Activated CD4-positive, alpha-beta memory T cell treated with anti-CD3 and anti-CD28 coated beads for 36 hours (primary cell): ENCODE measurements around the gene PARP4. TPM values are rescaled to one million over a fixed set of nuclear protein-coding genes. Genes with fewer than 3 reads are reported as not detected.
"Not testable (repeated sequence)": the region's sequence is repeated elsewhere in the genome, so short reads cannot be mapped to it uniquely, and the experiment has no call there.

ENCODE experiments used
- CTCF ChIA-PET: fragments of 350-600 bp; sonication (Branson Sonifier 250); formaldehyde crosslinking; loops from one replicate; lab custom pipeline; 2021; ENCODE audit warnings: antibody characterized with exemption, inconsistent platforms; lab: Charles Lee
- POLR2A ChIA-PET: fragments of 350-600 bp; sonication (Branson Sonifier 250); formaldehyde crosslinking; loops from one replicate; lab custom pipeline; 2021; ENCODE audit warnings: antibody characterized with exemption; lab: Charles Lee
- DNase-seq: peaks from one replicate; pipeline ENCODE4 v3.0.0-alpha.2; 2020
- H3K27ac Mint-ChIP-seq: one replicate; pipeline ENCODE4 v1.8.0; 2021; ENCODE audit warnings: mixed read lengths
- H3K27me3 Mint-ChIP-seq: one replicate; pipeline ENCODE4 v1.8.0; 2021; ENCODE audit warnings: mixed read lengths
- H3K36me3 Mint-ChIP-seq: one replicate; pipeline ENCODE4 v1.8.0; 2021; ENCODE audit warnings: mixed read lengths
- H3K4me1 Mint-ChIP-seq: one replicate; pipeline ENCODE4 v1.8.0; 2021; ENCODE audit warnings: low read depth, mixed read lengths
- H3K4me3 Mint-ChIP-seq: one replicate; pipeline ENCODE4 v1.8.0; 2021; ENCODE audit warnings: mild to moderate bottlenecking, mixed read lengths
- H3K9me3 Mint-ChIP-seq: one replicate; pipeline ENCODE4 v1.8.0; 2021; ENCODE audit warnings: mixed read lengths
- intact Hi-C: fragments of 100-400 bp; cut with micrococcal nuclease; formaldehyde crosslinking; loops from one replicate; pipeline ENCODE4 v1.15.1; 2023
- total RNA-seq, 2 experiments: library from RNA; stranded (reverse); gene quantifications; one replicate each; pipeline ENCODE4 v1.2.3, GENCODE V29; 2021

The PARP4 gene
- total RNA-seq, 2 experiments from 2014 or later: 20.7 to 22.2 TPM

DNA sequence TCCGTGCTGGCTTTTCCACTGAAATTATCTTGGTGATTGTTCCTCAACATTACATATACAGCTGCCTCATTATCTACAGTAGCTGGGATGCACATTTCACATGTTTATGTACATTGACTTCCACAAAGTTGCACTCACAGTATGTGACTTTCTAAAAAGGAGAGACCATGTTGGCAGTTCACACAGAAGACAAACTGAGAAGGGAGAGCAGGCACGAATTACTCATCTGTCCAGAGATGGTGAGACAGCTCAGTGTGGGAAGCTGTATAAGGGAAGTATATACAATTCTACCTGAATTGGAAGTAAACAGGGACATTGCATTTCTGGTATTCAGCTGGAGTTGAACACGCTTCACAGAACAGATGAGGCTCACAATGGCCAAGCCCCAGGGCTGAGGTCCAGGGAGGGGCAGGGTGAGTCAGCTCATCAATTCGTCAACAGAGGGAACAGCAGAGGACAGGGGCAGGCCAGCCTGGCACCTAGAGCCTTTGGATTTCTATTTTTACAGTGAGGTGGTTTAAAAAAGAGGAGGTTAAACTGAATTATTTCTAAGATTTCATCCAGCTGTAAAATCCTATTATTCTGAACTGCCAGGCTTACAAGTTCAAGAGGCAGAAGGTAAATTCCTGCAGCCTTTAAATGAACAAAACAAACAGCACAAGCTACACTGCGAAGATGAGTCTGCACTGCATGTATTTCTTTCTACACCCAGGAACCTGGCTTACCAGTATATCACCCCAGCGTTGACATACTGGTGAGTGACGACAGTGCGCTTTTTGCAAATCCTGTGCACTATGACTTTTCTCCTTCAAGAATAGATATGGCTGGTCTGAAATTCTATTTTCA, 9.8 kb downstream of the PARP4 start:
- CTCF ChIA-PET: interaction anchor here (0.7 kb wide), 1 partner anchor 10 kb away, joined by 3 read pairs; no protein-coding TSS in a partner anchor

DNA sequence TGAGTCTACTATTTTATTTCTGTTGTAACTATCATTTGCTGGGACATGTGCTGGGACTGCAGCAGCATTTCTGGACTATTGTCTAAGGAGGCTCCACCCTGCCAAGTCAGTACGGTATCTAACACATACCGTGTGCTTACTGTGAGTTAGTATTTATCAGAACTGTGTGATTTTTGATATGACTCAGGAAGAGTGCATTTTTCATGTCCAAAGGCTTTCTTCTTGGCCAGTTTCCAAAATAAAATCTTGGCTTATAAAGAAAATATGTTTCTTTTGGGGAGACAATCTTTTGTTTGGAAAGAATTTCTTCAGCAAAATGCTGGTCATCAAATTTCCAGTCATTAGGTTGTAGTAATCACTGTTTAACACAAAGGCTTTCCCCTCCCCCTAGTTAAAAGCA, 11.6 kb downstream of the PARP4 start:
- H3K27ac Mint-ChIP-seq: no peak overlapping the region
- H3K9me3 Mint-ChIP-seq: no peaks in the 10 kb centered on the region
- H3K4me1 Mint-ChIP-seq: peaks cover 22% of the 10 kb centered on the region
- H3K27me3 Mint-ChIP-seq: no peaks in the 10 kb centered on the region
- intact Hi-C loops: no loop called here
- ChIA-PET CTCF (no interaction called here), POLR2A (no interaction called here)
- H3K36me3 Mint-ChIP-seq: peaks cover 28% of the 10 kb centered on the region
- H3K4me3 Mint-ChIP-seq: no peak overlapping the region
- DNase-seq: no peak

More for the DNA sequence above, 9.8 kb downstream of the PARP4 start:
- POLR2A ChIA-PET: no interaction called here
- Mint-ChIP-seq H3K4me1 (peaks cover 22% of the 10 kb centered on the region), H3K27ac (no peak overlapping the region), H3K4me3 (no peak overlapping the region), H3K27me3 (no peaks in the 10 kb centered on the region), H3K36me3 (peaks cover 20% of the 10 kb centered on the region), H3K9me3 (no peaks in the 10 kb centered on the region)
- DNase-seq: no peak
- intact Hi-C loops: no loop called here

DNA sequence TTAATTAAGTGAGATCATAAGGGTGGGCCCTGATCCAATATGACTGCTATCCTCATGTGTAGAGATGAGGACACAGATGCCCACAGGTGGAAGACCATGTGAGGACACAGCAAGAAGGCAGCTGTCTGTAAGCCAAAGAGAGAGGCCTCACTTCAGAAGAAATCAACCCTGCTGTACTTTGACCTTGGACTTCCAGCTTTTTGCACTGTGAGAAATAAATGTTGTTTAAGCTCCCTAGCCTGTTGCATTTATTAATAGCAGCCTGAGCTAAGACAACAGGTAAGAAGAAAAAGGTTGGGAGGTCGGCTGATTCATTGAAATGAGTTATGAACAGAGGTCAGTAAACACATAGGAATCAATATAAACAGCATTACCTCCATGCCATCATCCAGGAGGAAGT, 14.8 kb downstream of the PARP4 start:
- H3K9me3 Mint-ChIP-seq: no peaks in the 10 kb centered on the region
- POLR2A ChIA-PET: no interaction called here
- H3K4me1 Mint-ChIP-seq: peaks cover 14% of the 10 kb centered on the region
- no peaks in the 10 kb centered on the region for H3K27me3 Mint-ChIP-seq
- CTCF ChIA-PET: no interaction called here
- peaks cover 39% of the 10 kb centered on the region for H3K36me3 Mint-ChIP-seq
- intact Hi-C loops: no loop called here
- no peak for DNase-seq
- no peak overlapping the region for H3K27ac Mint-ChIP-seq
- no peak overlapping the region for H3K4me3 Mint-ChIP-seq

DNA sequence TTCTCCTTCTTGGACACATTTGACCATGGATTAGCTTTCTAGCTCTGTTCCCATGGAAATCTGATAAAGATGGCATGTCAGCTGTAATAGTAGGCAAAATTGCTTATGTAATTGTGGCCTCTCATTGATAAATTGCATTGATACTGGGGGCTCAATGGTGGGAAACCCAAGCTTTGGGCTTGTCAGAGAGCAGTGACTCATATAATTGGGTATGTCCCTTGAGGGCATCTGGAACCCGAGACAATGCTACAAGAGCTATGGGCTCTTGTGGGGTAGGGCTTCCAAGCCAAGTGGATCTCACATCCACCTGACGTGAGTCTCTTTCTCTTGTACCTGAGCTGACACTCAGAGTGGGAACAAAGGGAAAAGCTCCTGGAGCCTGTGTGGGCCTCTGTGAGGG, 16.3 kb downstream of the PARP4 start:
- H3K27ac Mint-ChIP-seq, H3K9me3 Mint-ChIP-seq, intact Hi-C loops, H3K4me1 Mint-ChIP-seq, H3K4me3 Mint-ChIP-seq, DNase-seq, POLR2A ChIA-PET, H3K27me3 Mint-ChIP-seq, CTCF ChIA-PET: not testable (repeated sequence)
- H3K36me3 Mint-ChIP-seq: peaks cover 36% of the 10 kb centered on the region

DNA sequence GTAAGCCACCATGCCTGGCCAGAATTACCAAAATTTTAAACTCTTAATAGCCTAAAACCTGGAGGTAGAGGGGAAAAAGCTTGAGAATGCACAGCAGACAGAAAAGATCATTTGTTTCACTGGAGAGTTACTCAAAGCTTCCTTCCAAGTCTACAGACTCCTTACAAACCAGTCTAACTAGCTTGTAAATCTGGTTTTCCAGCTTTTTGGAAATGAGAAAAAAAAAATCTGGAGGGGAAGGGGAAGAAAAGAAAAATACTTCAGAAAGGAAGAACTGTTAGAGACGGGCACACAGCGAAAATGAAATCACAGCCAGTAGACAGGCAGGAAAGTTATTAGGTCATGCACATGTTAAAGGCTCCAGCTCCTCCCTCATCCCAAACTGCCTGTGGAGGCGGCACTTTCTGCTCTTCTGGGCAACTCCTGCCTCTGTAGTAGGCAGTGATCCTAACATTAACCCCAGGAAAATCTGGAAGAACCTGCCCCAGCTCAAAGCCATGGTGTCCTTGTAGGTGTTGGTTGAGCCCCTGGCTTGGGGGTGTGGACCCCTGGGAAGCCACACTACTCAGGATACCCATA, 17.3 kb downstream of the PARP4 start:
- Mint-ChIP-seq H3K27ac (no peak overlapping the region), H3K9me3 (no peaks in the 10 kb centered on the region), H3K4me1 (no peaks in the 10 kb centered on the region), H3K36me3 (peaks cover 38% of the 10 kb centered on the region), H3K27me3 (no peaks in the 10 kb centered on the region), H3K4me3 (no peak overlapping the region)
- ChIA-PET CTCF (no interaction called here), POLR2A (no interaction called here)
- no peak for DNase-seq
- intact Hi-C loops: no loop called here

DNA sequence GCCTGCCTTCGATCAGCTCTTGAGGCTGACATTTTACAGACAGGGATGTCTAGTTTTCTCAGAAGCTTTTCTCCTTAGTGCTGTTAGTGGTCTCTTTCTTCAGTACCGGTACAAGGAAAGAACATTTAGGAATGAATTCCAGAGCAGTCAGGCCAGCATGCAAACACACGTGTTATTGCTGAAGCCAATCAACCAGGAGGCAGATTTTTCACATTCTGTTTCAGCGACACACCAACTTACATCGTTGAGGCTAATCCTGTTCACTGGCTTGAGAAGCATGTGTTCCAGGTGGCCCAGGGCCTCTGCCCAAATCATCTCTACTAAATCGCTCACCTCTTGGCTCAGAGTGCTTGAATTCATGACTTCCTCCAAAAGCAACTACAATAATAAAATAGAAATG, 19.2 kb downstream of the PARP4 start:
- H3K27me3 Mint-ChIP-seq: no peaks in the 10 kb centered on the region
- H3K27ac Mint-ChIP-seq: no peak overlapping the region
- POLR2A ChIA-PET: no interaction called here
- H3K36me3 Mint-ChIP-seq: peaks cover 45% of the 10 kb centered on the region
- intact Hi-C loops: no loop called here
- H3K4me1 Mint-ChIP-seq: no peaks in the 10 kb centered on the region
- no peak overlapping the region for H3K4me3 Mint-ChIP-seq
- DNase-seq: no peak
- no peaks in the 10 kb centered on the region for H3K9me3 Mint-ChIP-seq
- CTCF ChIA-PET: interaction anchor here (0.9 kb wide), 1 partner anchor 9 kb away, joined by 3 read pairs; no protein-coding TSS in a partner anchor

DNA sequence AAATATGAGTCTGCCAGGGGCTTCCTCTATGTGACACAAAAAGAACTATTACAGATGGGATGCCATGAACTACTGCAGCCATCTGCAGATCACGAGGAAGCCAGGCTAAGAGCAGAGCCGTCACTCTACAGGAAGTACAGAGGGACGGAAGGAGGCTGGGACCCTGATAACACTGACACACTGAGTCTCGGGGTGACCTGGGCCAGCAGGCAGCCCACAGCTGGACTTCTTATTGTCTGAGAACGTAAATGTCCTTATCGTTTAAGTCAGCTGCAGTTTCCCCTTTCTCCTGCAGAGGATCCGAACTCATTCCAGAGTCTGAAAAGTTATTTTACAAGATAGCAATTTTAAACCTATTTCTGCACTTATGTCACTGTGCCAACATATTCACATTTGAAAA, 20.7 kb downstream of the PARP4 start:
- no peak for DNase-seq
- intact Hi-C loops: no loop called here
- Mint-ChIP-seq H3K36me3 (peaks cover 41% of the 10 kb centered on the region), H3K4me3 (no peak overlapping the region), H3K4me1 (no peaks in the 10 kb centered on the region), H3K27ac (no peak overlapping the region), H3K27me3 (no peaks in the 10 kb centered on the region), H3K9me3 (no peaks in the 10 kb centered on the region)
- ChIA-PET POLR2A (no interaction called here), CTCF (no interaction called here)

DNA sequence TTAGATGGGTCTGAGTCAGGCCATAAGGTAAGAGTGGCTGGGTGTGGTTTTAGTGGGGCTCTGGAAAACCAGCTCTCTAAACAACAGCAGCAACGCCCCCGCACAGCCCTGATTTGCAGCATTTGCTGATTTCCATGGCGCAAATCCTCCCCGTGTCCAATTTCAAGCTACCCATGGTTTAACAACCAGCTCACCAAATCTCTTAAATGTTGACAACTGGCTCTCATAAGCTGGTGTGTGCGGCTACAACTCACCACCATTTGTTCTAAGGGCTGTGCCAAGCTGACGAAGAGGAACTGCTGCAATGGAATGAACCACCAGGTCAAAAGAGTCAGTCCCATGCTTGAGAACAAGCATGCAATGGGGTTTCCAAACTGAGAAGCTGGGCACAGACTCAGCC, 22.9 kb downstream of the PARP4 start:
- Mint-ChIP-seq H3K4me1 (no peaks in the 10 kb centered on the region), H3K4me3 (no peak overlapping the region), H3K27me3 (no peaks in the 10 kb centered on the region), H3K9me3 (no peaks in the 10 kb centered on the region), H3K36me3 (peaks cover 41% of the 10 kb centered on the region), H3K27ac (no peak overlapping the region)
- CTCF ChIA-PET: no interaction called here
- POLR2A ChIA-PET: no interaction called here
- DNase-seq: no peak
- intact Hi-C loops: no loop called here

DNA sequence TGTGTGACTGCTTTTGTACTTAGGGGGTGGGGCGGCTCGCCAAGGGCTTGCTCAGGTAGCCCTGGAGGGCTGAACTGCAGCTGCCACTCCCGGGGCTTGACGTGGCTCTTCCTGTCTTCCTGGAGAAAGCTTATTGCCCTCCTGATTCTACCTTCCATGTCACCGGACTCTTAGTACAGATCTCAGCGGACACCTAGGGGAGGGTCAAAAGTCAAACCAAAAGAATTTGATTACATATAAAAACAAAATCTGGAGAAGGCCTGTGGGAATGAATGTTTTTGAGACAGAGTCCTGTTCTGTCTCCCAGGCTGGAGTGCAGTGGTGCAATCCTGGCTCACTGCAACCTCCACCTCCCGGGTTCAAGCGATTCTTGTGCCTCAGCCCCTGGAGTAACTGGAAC, 24.5 kb downstream of the PARP4 start:
- CTCF ChIA-PET, H3K4me3 Mint-ChIP-seq, H3K9me3 Mint-ChIP-seq, POLR2A ChIA-PET, DNase-seq, H3K4me1 Mint-ChIP-seq, H3K27ac Mint-ChIP-seq, intact Hi-C loops, H3K27me3 Mint-ChIP-seq: not testable (repeated sequence)
- H3K36me3 Mint-ChIP-seq: peaks cover 39% of the 10 kb centered on the region

DNA sequence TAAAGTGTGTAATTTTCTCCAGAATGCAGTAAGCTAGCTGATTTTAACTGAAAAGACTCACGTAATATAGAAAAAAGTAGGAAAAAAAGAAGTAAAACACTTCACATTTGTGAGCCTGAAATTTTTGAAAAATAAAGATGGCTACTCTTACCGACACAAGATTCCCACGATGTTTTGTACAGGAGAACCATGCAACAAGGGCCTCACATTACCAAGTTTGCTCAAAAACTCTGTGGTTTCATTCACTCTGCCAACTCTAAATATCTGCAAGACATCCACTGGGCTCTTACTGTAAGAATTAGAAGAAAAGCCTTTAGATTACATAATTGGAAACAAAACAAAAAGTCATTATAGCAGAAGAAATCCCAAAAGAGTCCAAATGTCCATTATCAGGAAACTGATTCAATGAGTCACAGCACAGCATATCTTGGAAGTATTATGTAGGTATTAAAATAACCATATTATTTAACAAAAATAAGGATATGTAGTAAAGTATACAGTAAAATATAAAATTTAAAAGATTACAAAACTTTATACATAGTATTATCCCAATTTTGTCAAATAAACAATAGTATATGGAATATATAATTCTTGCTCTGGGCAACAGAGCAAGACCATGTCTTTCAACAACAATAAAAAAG, 26.4 kb downstream of the PARP4 start:
- intact Hi-C loops, H3K4me1 Mint-ChIP-seq, H3K9me3 Mint-ChIP-seq, POLR2A ChIA-PET, DNase-seq, H3K27ac Mint-ChIP-seq, H3K4me3 Mint-ChIP-seq, H3K27me3 Mint-ChIP-seq, CTCF ChIA-PET: not testable (repeated sequence)
- H3K36me3 Mint-ChIP-seq: peaks cover 48% of the 10 kb centered on the region

DNA sequence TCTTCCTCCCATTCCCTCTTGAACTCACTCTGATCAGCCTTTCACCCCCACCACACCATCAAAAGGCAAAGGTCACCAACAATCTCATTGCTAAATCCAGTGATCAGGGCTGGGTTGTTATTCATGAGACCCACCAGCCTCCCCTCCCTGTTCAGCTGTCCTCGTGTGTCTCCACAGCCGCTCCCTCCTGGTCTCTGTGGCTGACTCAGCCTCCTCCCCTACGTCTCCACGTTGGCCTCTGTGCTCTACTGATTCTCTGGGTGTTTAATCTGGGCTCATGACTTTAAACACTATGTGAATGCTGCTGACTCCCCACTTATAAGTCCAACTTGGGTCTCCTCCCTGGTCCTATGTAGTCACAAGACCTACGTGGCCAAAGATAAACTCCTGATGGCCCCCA, 38.9 kb downstream of the PARP4 start:
- intact Hi-C loops: no loop called here

DNA sequence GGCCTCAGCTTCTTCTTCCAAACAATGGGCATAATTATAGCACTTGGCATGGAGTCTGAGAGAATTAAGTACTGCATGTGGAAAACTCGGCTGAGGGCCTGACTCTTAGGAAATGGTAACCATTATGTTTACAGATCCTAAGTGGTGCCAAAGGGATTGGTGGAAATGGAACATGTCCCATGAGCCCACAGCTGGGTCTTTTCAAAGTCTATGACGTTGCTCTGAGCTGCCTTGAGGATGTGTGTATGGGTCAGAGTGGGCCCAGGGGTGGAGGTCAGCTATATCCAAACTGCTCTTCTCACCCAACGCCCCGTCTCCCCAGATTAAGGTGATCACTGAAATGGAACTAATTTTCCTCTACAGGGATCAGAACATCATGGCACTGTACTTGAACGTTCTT, 40.4 kb downstream of the PARP4 start:
- H3K27ac Mint-ChIP-seq, H3K9me3 Mint-ChIP-seq, H3K27me3 Mint-ChIP-seq, CTCF ChIA-PET, H3K4me1 Mint-ChIP-seq, intact Hi-C loops, DNase-seq, POLR2A ChIA-PET, H3K4me3 Mint-ChIP-seq: not testable (repeated sequence)
- peaks cover 55% of the 10 kb centered on the region for H3K36me3 Mint-ChIP-seq

More for the DNA sequence above, 38.9 kb downstream of the PARP4 start:
- no peaks in the 10 kb centered on the region for H3K9me3 Mint-ChIP-seq
- no peak for DNase-seq
- peaks cover 48% of the 10 kb centered on the region for H3K36me3 Mint-ChIP-seq
- H3K27ac Mint-ChIP-seq: no peak overlapping the region
- no peaks in the 10 kb centered on the region for H3K27me3 Mint-ChIP-seq
- CTCF ChIA-PET: no interaction called here
- H3K4me3 Mint-ChIP-seq: no peak overlapping the region
- POLR2A ChIA-PET: no interaction called here
- no peaks in the 10 kb centered on the region for H3K4me1 Mint-ChIP-seq
